Ovary (tissue), 3 donors: ENCODE measurements around the gene NR4A1.

Experiments
- POLR2A ChIP-seq: fragments of 450-650 bp; IDR thresholded peaks from one replicate; pipeline ENCODE4 v1.6.1; 2017; ENCODE audit warnings: antibody characterized with exemption, mild to moderate bottlenecking, moderate library complexity
- TF ChIP-seq, protein P1 (sequence below), 3 donors: fragments of 450-650 bp in 2 of 3; fragments of 200-600 bp in 1 of 3; IDR thresholded peaks; one replicate each; pipeline versions ENCODE4 v1.5.1 to v1.8.0; 2016 to 2022; ENCODE audit warnings: antibody characterized with exemption in 3 of 3, mild to moderate bottlenecking in 1 of 3
- donor health status: DM: no; HTN: no; CAD: no.

DNA sequence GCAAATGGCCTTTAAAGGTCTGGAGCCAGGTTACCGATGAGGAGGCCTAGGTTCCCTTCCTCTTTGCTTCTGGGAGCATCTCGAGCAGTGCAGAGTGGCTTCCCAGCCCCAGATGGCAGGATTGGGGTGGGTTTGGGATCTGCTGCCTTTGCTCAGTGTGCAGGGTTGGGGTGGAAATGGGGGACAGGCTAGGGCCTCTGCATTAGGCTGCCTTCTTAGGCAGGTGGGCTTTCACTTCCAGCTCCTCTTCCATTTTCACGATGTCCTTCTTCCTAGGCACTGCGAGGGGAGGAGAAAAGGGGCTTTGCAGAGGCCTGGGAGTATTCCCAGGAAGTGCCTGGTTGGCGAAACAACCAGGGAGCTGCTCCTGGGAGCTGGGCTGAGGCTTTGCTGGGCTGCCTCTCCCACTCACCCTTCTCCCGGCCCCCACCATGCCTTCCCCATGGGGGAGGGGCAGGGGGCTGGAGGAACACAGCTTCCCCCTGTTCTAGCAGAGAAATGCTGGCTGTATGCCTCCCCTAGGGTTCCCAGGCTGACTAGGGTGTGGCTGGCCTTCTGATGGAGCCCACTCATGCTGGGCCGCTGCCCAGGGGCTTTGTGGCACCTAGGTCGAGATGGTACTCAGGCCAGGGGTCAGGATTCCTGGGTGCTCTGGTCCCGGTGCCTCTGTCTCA lies 2.4 kb downstream of the NR4A1 start:
- TF ChIP-seq, protein P1, sequence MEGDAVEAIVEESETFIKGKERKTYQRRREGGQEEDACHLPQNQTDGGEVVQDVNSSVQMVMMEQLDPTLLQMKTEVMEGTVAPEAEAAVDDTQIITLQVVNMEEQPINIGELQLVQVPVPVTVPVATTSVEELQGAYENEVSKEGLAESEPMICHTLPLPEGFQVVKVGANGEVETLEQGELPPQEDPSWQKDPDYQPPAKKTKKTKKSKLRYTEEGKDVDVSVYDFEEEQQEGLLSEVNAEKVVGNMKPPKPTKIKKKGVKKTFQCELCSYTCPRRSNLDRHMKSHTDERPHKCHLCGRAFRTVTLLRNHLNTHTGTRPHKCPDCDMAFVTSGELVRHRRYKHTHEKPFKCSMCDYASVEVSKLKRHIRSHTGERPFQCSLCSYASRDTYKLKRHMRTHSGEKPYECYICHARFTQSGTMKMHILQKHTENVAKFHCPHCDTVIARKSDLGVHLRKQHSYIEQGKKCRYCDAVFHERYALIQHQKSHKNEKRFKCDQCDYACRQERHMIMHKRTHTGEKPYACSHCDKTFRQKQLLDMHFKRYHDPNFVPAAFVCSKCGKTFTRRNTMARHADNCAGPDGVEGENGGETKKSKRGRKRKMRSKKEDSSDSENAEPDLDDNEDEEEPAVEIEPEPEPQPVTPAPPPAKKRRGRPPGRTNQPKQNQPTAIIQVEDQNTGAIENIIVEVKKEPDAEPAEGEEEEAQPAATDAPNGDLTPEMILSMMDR (IDR thresholded peaks at IDR 0.05), result no peak
- TF ChIP-seq POLR2A, result no peak
